Endothelial cell of umbilical vein (primary cell): ENCODE results near the gene SREBF1. TPM values are rescaled to one million over a fixed set of nuclear protein-coding genes. Genes with fewer than 3 reads are reported as not detected.

Experiments used
- BruUV-seq: library from RNA; stranded (reverse); fragments of 400-500 nt; replicated peaks from 2 replicates; lab custom pipeline; 2021; lab: Mats Ljungman, UMichigan
- CTCF ChIA-PET: fragments of 300-600, 350-600 bp; sonication (Branson Sonifier 250); formaldehyde crosslinking; loops from one replicate; lab custom pipeline; 2021; ENCODE audit warnings: antibody characterized with exemption, inconsistent platforms; lab: Charles Lee
- POLR2A ChIA-PET: fragments of 300-600, 350-600 bp; sonication (Branson Sonifier 250); formaldehyde crosslinking; loops from one replicate; lab custom pipeline; 2021; ENCODE audit warnings: antibody characterized with exemption, inconsistent platforms; lab: Charles Lee
- DNase-seq: peaks from one replicate; pipeline ENCODE4 v3.0.0-alpha.2; 2011; ENCODE audit warnings: low read depth, low spot score
- FAIRE-seq: peaks from 2 replicates; lab custom pipeline; 2011; peaks lifted over from hg19 to GRCh38; lab: Jason Lieb, UNC
- H2AFZ ChIP-seq: 2 replicates; pipeline ENCODE4 v1.6.0; 2012; ENCODE audit warnings: low read depth, low read length, control low read depth, inconsistent platforms
- H3K27ac ChIP-seq: 2 replicates; pipeline ENCODE4 v1.5.1; 2011; ENCODE audit warnings: low read depth, mild to moderate bottlenecking, control low read depth, low read length, moderate library complexity; ENCODE audit not compliant: insufficient read depth
- H3K27me3 ChIP-seq, 2 experiments: 2 replicates each; pipeline versions ENCODE4 v1.6.0 to v1.6.1; 2011; ENCODE audit warnings: low read length in 2 of 2, mixed read lengths in 1 of 2; ENCODE audit not compliant: control insufficient read depth in 2 of 2, insufficient read depth in 2 of 2
- H3K36me3 ChIP-seq, 2 experiments: 2 replicates in 1 of 2; 3 replicates in 1 of 2; pipeline ENCODE4 v1.5.1; 2011; ENCODE audit warnings: low read length in 2 of 2, mild to moderate bottlenecking in 1 of 2, moderate library complexity in 1 of 2; ENCODE audit not compliant: control insufficient read depth in 2 of 2, insufficient read depth in 2 of 2; ENCODE audit errors: extremely low read depth in 1 of 2
- H3K4me1 ChIP-seq: 3 replicates; pipeline ENCODE4 v1.5.1; 2011; ENCODE audit warnings: mild to moderate bottlenecking, low read length; ENCODE audit not compliant: control insufficient read depth, insufficient read depth; ENCODE audit errors: extremely low read depth
- H3K4me2 ChIP-seq: 2 replicates; pipeline ENCODE4 v1.6.1; 2011; ENCODE audit warnings: low read length, control low read depth, mixed read lengths; ENCODE audit not compliant: insufficient read depth
- H3K4me3 ChIP-seq, 3 experiments: fragments of 200-600 bp in 1 of 3; sonication (generic), shearing (Covaris generic) in 1 of 3; replicated peaks in 1 of 3; 2 replicates each; pipeline ENCODE4 v1.5.1; 2011 to 2016; ENCODE audit warnings: control low read depth in 3 of 3, low read length in 3 of 3, mild to moderate bottlenecking in 2 of 3, inconsistent platforms in 1 of 3, low read depth in 1 of 3, moderate library complexity in 1 of 3; ENCODE audit not compliant: insufficient read depth in 1 of 3
- H3K79me2 ChIP-seq: 2 replicates; pipeline ENCODE4 v1.6.0; 2012; ENCODE audit warnings: low read length, inconsistent platforms; ENCODE audit not compliant: control insufficient read depth, insufficient read depth
- H3K9ac ChIP-seq: replicated peaks from 2 replicates; pipeline ENCODE3; 2011; ENCODE audit warnings: low read length, control low read depth; ENCODE audit not compliant: insufficient read depth; ENCODE audit errors: extremely low read depth
- H3K9me1 ChIP-seq: replicated peaks from 3 replicates; pipeline ENCODE4 v1.6.0; 2011; ENCODE audit warnings: mild to moderate bottlenecking, low read length; ENCODE audit not compliant: control insufficient read depth, insufficient read depth; ENCODE audit errors: extremely low read depth
- H3K9me3 ChIP-seq: replicated peaks from 2 replicates; pipeline ENCODE4 v1.5.1; 2012; ENCODE audit warnings: low read length, inconsistent platforms; ENCODE audit not compliant: control insufficient read depth, insufficient read depth
- H4K20me1 ChIP-seq: replicated peaks from 2 replicates; pipeline ENCODE3; 2011; ENCODE audit warnings: mild to moderate bottlenecking, low read length; ENCODE audit not compliant: control insufficient read depth, insufficient read depth; ENCODE audit errors: extremely low read depth
- CTCF ChIP-seq, 2 donors: IDR thresholded peaks; 1 replicate in 1 of 2; 2 replicates in 1 of 2; pipeline ENCODE4 v1.5.1; 2011; ENCODE audit warnings: low read length in 2 of 2, mild to moderate bottlenecking in 2 of 2, moderate library complexity in 2 of 2, control low read depth in 1 of 2, inconsistent platforms in 1 of 2, low read depth in 1 of 2; ENCODE audit not compliant: insufficient read depth in 1 of 2; ENCODE audit errors: extremely low read depth in 1 of 2
- EZH2 ChIP-seq: IDR thresholded peaks from 2 replicates; pipeline ENCODE4 v1.6.1; 2012; ENCODE audit warnings: borderline replicate concordance, low read depth, mild to moderate bottlenecking, moderate library complexity, low read length, inconsistent platforms; ENCODE audit not compliant: severe bottlenecking
- FOS ChIP-seq: IDR thresholded peaks from 2 replicates; pipeline ENCODE4 v1.6.1; 2011; ENCODE audit warnings: mild to moderate bottlenecking, low read length, moderate library complexity, borderline replicate concordance; ENCODE audit not compliant: insufficient read depth
- GATA2 ChIP-seq: IDR thresholded peaks from 2 replicates; pipeline ENCODE4 v1.7.0; 2011; ENCODE audit warnings: low read depth, mild to moderate bottlenecking, moderate library complexity, mixed read lengths, low read length; ENCODE audit not compliant: insufficient read length, insufficient read depth
- JUN ChIP-seq: IDR thresholded peaks from 2 replicates; pipeline ENCODE4 v1.6.1; 2011; ENCODE audit warnings: borderline replicate concordance, low read depth; ENCODE audit not compliant: insufficient read length, insufficient read depth
- MAX ChIP-seq: IDR thresholded peaks from 2 replicates; pipeline ENCODE4 v1.6.1; 2011; ENCODE audit not compliant: insufficient read depth, insufficient read length
- MYC ChIP-seq: IDR thresholded peaks from one replicate; pipeline ENCODE4 v1.6.1; 2011; ENCODE audit warnings: mild to moderate bottlenecking, low read depth, low read length
- POLR2A ChIP-seq: IDR thresholded peaks from 2 replicates; pipeline ENCODE4 v1.6.1; 2012; ENCODE audit warnings: low read depth, mild to moderate bottlenecking, control low read depth, low read length
- POLR2AphosphoS5 ChIP-seq: IDR thresholded peaks from 2 replicates; pipeline ENCODE4 v1.6.1; 2012; ENCODE audit warnings: low read depth, mild to moderate bottlenecking, control low read depth, low read length, moderate library complexity; ENCODE audit not compliant: insufficient read depth
- dilution Hi-C: fragments of 300-500 bp; cut with MboI; formaldehyde crosslinking; loops from one replicate; pipeline ENCODE4 v1.15.0; 2019; ENCODE audit warnings: low sequenced_read_pairs; ENCODE audit not compliant: extremely low pct_ligation_motif_present
- intact Hi-C: fragments of 100-400 bp; cut with micrococcal nuclease; formaldehyde crosslinking; loops from one replicate; pipeline ENCODE4 v1.10.0; 2022
- polyA plus RNA-seq, 4 experiments: library from polyadenylated mRNA; depleted of rRNA in 3 of 4; stranded (reverse) in 3 of 4; unstranded in 1 of 4; fragments of >200 nt; gene quantifications; 2 replicates each; pipeline versions ENCODE4 v1.2.1 to v1.2.3, GENCODE V29; 2011 to 2012; ENCODE audit warnings: missing spikeins in 1 of 4
- total RNA-seq: library from RNA; stranded (reverse); gene quantifications from 2 replicates; pipeline ENCODE4 v1.2.3, GENCODE V29; 2021

Gene SREBF1
- total and polyA plus RNA-seq, 2 donors (not counting 3 experiments of a cell fraction or from before 2014, with no cell fraction given), result 50.4 to 109 TPM

GRCh38 chr17:17795296-17795695, 41.5 kb downstream of the SREBF1 start:
- H3K27ac ChIP-seq, result no peak overlapping the region
- H3K9me1 ChIP-seq, result no peaks in the 10 kb centered on the region
- H3K9ac ChIP-seq, result no peak overlapping the region
- peaks cover 7 to 53% of the 10 kb centered on the region in 2 experiments for H3K36me3 ChIP-seq
- no peaks in the 10 kb centered on the region for H3K79me2 ChIP-seq
- no peak overlapping the region for H2AFZ ChIP-seq
- DNase-seq (no peak), FAIRE-seq (no peak)
- intact Hi-C loops (no loop called here), dilution Hi-C loops (no loop called here)
- H4K20me1 ChIP-seq, result no peaks in the 10 kb centered on the region
- no peaks in the 10 kb centered on the region for H3K4me1 ChIP-seq
- no peaks in the 10 kb centered on the region for H3K27me3 ChIP-seq
- POLR2A ChIA-PET, result no interaction called here
- BruUV-seq, result no TSS peak
- no peak overlapping the region for H3K4me3 ChIP-seq
- no peaks in the 10 kb centered on the region for H3K9me3 ChIP-seq
- no peak for TF ChIP-seq MAX
- no peak for TF ChIP-seq GATA2
- no peak for TF ChIP-seq MYC
- no peak for TF ChIP-seq POLR2A
- TF ChIP-seq CTCF (IDR thresholded peaks at IDR 0.05; ENCODE audit: extremely low read depth in 1 of 2, insufficient read depth in 1 of 2, low read depth in 1 of 2, low read length in 2 of 2), result no peak
- no peak for TF ChIP-seq FOS
- no peak for TF ChIP-seq POLR2AphosphoS5
- no peak for TF ChIP-seq EZH2
- no peak for TF ChIP-seq JUN
- CTCF ChIA-PET, result no interaction called here
- no peak overlapping the region for H3K4me2 ChIP-seq
